Measurements from ENCODE around the gene CDHR3. TPM values are rescaled to one million over a fixed set of nuclear protein-coding genes. Genes with fewer than 3 reads are reported as not detected.

CDHR3 gene
- total RNA-seq, 4 donors from 2014 or later = 20.6 to 82.5 (median 49.7) TPM

GRCh38 chr7:106048706-106049020, 85.6 kb downstream of the CDHR3 start:
- DNase-seq = no peak
- Histone ChIP-seq H3K4me1 (no peaks in the 10 kb centered on the region), H3K27me3 (no peaks in the 10 kb centered on the region), H3K4me3 (no peak overlapping the region), H3K36me3 (no peaks in the 10 kb centered on the region), H3K9me3 (no peaks in the 10 kb centered on the region), H3K27ac (no peak overlapping the region)
- TF ChIP-seq, protein P1, sequence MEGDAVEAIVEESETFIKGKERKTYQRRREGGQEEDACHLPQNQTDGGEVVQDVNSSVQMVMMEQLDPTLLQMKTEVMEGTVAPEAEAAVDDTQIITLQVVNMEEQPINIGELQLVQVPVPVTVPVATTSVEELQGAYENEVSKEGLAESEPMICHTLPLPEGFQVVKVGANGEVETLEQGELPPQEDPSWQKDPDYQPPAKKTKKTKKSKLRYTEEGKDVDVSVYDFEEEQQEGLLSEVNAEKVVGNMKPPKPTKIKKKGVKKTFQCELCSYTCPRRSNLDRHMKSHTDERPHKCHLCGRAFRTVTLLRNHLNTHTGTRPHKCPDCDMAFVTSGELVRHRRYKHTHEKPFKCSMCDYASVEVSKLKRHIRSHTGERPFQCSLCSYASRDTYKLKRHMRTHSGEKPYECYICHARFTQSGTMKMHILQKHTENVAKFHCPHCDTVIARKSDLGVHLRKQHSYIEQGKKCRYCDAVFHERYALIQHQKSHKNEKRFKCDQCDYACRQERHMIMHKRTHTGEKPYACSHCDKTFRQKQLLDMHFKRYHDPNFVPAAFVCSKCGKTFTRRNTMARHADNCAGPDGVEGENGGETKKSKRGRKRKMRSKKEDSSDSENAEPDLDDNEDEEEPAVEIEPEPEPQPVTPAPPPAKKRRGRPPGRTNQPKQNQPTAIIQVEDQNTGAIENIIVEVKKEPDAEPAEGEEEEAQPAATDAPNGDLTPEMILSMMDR (IDR thresholded peaks at IDR 0.05) = no peak
- no peak for TF ChIP-seq POLR2A (IDR thresholded peaks at IDR 0.05)

DNA sequence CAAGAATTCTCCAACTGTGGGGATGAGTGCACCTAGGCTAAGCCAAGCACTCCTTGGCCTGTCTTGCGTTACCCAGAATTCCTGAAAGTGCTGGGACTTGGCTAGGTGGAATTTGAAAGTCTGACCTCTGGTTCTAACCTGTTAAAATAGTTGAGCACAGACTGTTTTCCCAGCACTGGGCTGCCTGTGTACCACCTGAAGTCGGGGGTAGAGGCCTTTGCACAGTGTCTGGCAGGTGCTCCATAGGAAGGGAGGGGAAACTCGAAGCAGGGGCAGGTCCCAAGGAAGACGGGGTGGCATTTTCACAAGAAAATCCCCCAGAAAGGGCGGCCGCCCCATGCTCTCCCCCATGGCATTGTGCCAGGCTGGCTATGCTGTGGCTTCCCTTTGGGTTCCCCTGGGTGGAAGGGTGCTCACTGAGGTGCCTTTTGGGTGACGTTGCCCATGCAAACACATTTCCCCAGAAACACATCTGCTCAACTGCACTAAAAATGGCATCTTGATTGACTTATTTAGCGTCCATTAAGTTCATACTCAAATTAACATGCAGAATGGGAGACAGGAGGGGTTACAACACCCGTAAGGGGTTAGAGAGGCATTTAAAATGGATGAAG, 86.2 kb downstream of the CDHR3 start:
- H3K4me1 ChIP-seq = no peaks in the 10 kb centered on the region
- H3K9me3 ChIP-seq = no peaks in the 10 kb centered on the region
- no peaks in the 10 kb centered on the region for H3K27me3 ChIP-seq
- TF ChIP-seq POLR2A (IDR thresholded peaks at IDR 0.05) = no peak
- TF ChIP-seq, protein P1 (IDR thresholded peaks at IDR 0.05) = no peak
- no peaks in the 10 kb centered on the region for H3K36me3 ChIP-seq
- H3K27ac ChIP-seq = no peak overlapping the region
- no peak for DNase-seq
- H3K4me3 ChIP-seq = no peak overlapping the region

- no peak overlapping the region for H3K27ac ChIP-seq
- H3K4me3 ChIP-seq = no peak overlapping the region
- no peaks in the 10 kb centered on the region for H3K27me3 ChIP-seq
- no peaks in the 10 kb centered on the region for H3K36me3 ChIP-seq
- no peak for DNase-seq
- no peaks in the 10 kb centered on the region for H3K9me3 ChIP-seq
- TF ChIP-seq, protein P1 (IDR thresholded peaks at IDR 0.05) = no peak
- no peak for TF ChIP-seq POLR2A (IDR thresholded peaks at IDR 0.05)
- no peaks in the 10 kb centered on the region for H3K4me1 ChIP-seq
Measured at GRCh38 chr7:106050002-106050745, 87.1 kb downstream of the CDHR3 start.

- Histone ChIP-seq H3K4me3 (no peak overlapping the region), H3K36me3 (no peaks in the 10 kb centered on the region), H3K27me3 (no peaks in the 10 kb centered on the region), H3K9me3 (no peaks in the 10 kb centered on the region), H3K27ac (no peak overlapping the region), H3K4me1 (no peaks in the 10 kb centered on the region)
- no peak for DNase-seq
- TF ChIP-seq, protein P1 (IDR thresholded peaks at IDR 0.05) = no peak
- no peak for TF ChIP-seq POLR2A (IDR thresholded peaks at IDR 0.05)
Measured at GRCh38 chr7:106050746-106051117, 87.7 kb downstream of the CDHR3 start.

- Histone ChIP-seq H3K27ac (no peak overlapping the region), H3K36me3 (no peaks in the 10 kb centered on the region), H3K9me3 (no peaks in the 10 kb centered on the region), H3K4me3 (no peak overlapping the region), H3K4me1 (peaks cover 0 to 7% (median 2%) of the 10 kb centered on the region in 4 donors), H3K27me3 (no peaks in the 10 kb centered on the region)
- no peak for DNase-seq
- no peak for TF ChIP-seq POLR2A (IDR thresholded peaks at IDR 0.05)
- TF ChIP-seq, protein P1 (IDR thresholded peaks at IDR 0.05) = no peak
Measured at GRCh38 chr7:106052681-106053080, 89.6 kb downstream of the CDHR3 start.
